HG02678 (cell line): ENCODE data around the gene BCL2.
A peak's percentile ranks its signal among the peaks of the same experiment; 100 is the strongest.
"Not testable (repeated sequence)": the region's sequence is repeated elsewhere in the genome, so short reads cannot be mapped to it uniquely, and the experiment has no call there.

Experiments used
- ATAC-seq: cut with Tn5 transposase; IDR thresholded peaks from one replicate; pipeline ENCODE4 v1.9.1; 2021; ENCODE audit warnings: mild to moderate bottlenecking, moderate library complexity; ENCODE audit not compliant: unreplicated experiment

Gene BCL2

DNA sequence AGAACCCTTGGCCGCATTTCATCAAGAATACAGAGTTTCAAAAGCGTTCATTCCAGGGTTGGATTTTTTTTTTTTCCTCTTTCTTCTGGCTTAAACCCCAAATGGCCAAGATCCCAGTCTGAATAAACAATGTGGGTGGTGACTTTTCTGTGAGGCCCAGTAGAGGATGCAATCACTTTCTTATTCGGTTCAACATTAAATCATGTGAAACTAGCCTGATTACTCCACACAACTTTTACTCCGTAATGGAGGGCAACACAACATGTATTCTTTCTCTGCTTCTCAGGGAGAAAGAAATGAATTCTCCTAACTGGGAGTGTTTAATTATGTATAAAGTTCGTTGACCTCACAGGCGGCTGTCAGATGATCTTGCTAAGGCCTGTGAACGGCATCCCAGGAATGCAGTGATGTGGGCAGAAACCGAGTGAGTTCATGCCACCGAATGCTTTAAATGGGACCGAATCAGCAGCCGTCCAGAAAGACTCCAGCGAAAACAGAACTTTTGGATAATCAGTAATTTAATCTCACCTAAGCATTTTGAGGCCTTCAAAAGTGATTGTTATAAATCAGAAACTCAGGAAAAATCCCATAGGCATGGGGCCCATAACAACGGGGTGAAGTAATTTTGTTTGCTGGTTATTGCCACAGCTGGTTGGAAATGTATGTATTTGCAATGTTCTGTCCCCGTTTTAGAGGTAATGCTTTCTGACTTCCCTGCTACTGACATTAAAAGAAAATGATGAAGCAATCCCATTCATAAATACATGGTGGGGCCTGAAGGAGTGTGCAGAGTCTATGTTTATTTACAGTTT, 81.5 kb downstream of the BCL2 start:
- no peak for ATAC-seq

DNA sequence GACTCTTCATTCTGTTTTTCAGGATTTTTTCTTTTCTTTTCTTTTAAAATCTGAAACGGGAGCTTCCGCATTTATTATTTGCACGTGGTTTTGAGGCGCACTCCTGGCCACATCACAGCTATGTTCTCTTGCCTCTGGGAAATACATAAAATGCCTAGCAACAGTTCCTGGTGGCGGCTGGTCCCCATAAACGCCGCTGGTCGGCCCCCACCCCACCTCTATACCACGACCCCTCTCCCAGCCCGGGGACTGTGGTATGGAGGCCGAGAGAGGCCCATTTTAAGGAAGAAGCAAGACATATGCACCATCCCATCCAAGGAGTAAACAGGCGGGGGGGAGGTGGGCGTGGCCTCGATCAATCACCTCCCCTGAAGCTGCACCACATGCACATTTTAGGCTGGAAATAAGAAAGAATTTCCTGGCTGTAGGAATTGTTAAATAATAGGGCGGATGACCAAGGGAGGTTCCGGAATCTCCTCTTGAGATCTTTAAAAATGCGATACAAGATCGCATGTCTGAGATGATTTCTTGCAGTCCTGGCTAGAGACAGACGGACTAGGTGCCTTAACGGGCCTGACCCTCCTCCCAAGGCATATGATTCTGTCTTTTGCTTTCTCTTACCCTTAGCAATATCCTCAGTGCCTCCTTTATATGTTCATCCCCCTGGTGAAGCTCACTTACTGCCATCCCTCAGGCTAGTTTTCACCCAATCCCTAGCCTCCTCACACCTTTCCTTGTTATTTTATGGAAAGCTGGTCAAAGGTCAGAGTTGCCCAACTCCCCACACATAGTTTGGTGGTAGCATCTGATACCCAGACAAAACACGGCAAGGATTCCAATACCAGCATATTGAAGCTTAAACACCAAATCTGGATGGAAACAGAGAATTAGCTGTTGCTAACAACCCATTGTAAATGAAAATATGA, 82.4 kb downstream of the BCL2 start:
- ATAC-seq, result no peak

DNA sequence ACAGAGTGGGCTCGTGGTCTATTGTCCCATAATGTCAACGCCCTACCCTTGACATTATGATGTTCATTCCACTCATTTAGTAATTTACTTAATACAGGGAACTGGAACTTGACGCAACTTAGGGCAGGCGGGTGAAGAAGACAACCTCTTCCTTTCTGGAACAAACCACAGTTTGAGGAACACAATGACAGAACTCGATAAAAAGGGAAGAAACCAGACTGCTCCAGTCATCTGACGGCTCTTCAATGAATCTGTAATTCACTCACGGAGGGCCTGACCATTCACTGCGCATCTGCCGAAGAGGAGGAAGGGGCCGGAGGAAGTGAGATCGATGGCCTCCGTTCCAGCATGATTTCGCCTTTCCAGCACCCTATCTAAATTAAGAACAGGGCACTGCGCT, 83.2 kb downstream of the BCL2 start:
- no peak for ATAC-seq

- not testable (repeated sequence) for ATAC-seq
Observed at GRCh38 chr18:63235920-63236319, 83.6 kb downstream of the BCL2 start.

GRCh38 chr18:63234841-63235240, 84.7 kb downstream of the BCL2 start:
- no peak for ATAC-seq

DNA sequence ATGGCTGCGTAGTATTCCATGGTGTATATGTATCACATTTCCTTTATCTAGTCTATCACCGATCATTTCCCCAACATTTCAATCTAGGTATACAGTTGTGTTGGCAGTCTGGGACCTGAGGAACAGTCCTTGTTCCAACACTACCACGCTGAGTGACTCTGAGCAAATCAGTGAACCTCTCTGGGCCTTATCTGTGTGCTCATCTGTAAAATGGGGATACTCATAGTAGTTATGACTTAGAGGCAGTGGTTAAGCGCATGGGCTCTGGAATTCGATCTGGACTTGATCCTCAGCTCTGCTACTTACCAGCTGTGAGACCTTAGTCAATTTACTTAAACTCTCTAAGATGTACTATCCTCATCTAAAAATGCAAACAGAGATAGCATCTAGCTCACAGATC, 85.1 kb downstream of the BCL2 start:
- ATAC-seq, result no peak

GRCh38 chr18:63233334-63233733, 86.2 kb downstream of the BCL2 start:
- no peak for ATAC-seq

DNA sequence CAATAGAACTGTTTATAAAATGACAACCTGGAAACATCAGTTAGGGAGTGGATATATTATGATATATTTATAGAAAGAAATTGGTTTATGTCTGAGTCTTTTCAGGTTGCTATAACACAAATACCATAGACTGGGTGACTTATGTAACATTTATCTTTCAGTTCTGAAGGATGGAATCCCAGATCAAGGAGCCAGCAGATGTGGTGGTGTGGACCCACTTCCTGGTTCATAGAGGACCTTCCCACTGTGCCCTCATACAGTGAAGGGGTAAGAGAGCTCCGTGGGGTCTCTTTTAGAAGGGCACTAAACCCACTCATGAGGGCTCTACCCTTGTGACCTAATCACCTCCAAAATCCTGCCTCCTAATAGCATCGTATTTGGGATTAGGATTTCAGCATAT, 86.7 kb downstream of the BCL2 start:
- ATAC-seq, result no peak

DNA sequence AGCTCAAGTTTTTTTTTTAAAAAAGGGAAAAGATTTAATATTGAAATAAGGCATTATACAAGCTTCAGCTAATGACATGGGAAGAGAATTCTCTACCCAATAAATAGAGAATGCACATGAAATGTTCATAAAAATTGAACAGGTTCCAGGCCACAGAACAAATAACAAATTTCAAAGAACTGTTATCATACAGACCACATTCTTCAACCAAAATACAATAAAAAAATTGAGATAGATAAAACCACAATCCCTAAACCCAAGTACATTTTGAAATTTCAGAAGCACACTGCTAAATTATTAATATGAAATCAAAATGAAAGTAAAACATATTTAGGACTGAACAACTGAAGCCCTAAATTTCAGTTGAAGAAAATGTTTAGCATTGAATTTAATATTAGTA, 89.6 kb downstream of the BCL2 start:
- ATAC-seq, result no peak

- ATAC-seq, result no peak
Observed at GRCh38 chr18:63225434-63225833, 94.1 kb downstream of the BCL2 start.

GRCh38 chr18:63224630-63225029, 94.9 kb downstream of the BCL2 start:
- ATAC-seq, result peak; percentile 49

DNA sequence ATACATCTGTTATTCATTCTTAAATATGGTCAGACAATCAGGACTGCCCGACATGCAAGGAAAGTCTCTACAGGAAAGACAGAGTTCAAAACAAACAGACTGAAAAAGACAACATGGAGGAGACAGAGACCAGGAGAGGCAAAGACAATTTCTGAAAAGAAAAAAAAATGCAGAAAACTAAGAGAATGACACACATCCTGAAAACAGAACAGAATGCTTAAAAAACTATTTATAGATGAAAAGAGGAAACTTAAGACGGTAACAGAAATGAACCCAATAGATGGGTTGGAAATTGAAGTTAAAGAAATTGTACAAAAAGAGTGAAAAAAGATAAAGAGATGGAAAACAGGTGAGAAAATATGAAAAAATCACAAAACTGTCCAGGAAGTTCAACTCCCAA, 95.7 kb downstream of the BCL2 start:
- ATAC-seq, result no peak

DNA sequence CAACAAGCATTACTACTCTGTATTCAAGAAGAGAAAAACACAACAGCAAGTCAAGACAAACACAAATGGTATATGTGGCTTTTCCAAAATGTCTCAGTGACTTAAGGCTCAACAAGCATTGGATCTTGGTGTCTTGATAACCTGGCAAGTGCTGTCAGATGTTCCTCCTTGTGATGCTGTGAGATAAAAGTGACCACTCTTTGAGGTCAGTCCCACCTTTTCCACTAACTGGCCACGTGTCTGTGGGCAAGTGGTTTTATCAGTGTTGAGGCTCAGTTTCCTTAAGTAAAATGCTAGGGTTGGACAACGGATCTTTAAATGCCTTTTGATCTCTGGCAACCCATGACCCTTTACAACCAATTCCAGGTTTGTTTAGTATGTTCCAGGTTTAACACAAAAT, 98.7 kb downstream of the BCL2 start:
- ATAC-seq, result no peak

DNA sequence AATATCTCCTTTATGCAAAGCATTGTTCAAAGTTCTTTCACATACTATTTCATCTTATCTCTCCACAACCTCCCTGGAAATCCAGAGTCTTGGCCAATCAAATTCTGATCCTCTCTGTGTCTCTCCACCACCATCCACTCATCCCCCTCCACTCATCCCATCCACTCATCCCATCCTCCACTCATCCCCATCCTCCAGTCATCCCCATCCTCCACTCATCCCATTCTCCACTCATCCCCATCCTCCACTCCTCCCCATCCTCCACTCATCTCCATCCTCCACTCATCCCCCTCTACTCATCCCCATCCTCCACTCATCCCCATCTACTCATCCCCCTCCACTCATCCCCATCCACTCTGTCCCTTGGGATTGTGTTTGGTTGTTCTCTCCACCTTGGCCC, 101.1 kb downstream of the BCL2 start:
- ATAC-seq, result no peak

GRCh38 chr18:63216516-63217311, 102.9 kb downstream of the BCL2 start:
- peak; percentile 58 for ATAC-seq

- ATAC-seq, result no peak
Observed at GRCh38 chr18:63213936-63214671, 105.5 kb downstream of the BCL2 start.

GRCh38 chr18:63213331-63213900, 106.2 kb downstream of the BCL2 start:
- no peak for ATAC-seq

GRCh38 chr18:63210521-63210920, 109.0 kb downstream of the BCL2 start:
- no peak for ATAC-seq

DNA sequence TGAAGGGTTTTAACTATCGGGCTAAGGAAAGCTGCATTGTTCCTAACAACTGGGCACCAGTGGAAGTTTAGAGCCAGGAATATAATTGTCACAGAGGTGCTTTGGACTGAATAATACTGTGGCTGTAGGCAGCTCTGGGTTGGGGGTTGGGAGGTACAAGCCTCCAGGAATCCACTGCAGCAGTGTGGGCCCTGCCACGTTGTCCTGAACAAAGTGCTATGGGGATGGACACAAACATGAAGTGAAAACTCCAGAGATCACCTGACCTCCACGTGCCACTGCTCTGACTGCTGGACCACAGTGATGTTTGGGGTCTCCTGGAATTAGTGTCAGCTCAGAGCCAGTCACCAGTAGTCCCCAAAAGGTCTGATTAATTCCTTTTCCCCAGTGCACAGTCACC, 110.9 kb downstream of the BCL2 start:
- ATAC-seq, result no peak

GRCh38 chr18:63207835-63208234, 111.7 kb downstream of the BCL2 start:
- no peak for ATAC-seq
